ENCODE measurements around the gene PCNA. TPM values are rescaled to one million over a fixed set of nuclear protein-coding genes. Genes with fewer than 3 reads are reported as not detected.

PCNA gene
- 48.1 TPM for total RNA-seq
- long read RNA-seq, transcript PCNA-201 (6 exons, 1,344 nt), result major isoform, 38 of 51 reads
- long read RNA-seq, transcript PCNA-202 (7 exons, 1,359 nt), result minor isoform, 9 of 51 reads
- long read RNA-seq, partial matches to known transcripts, result 2 of 51 reads
- long read RNA-seq, other reads (novel, unspliced or antisense), result 2 of 51 reads

GRCh38 chr20:5119435-5120184 lies at the start of gene PCNA:
PCNA (minus strand) TSS chr20:5119958; CDS start chr20:5119798, 160 bp downstream.
- Histone ChIP-seq H3K27me3 (ENCODE audit: low read depth) (no peaks in the 10 kb centered on the region), H3K9me3 (no peaks in the 10 kb centered on the region), H3K27ac (peak within 1 kb of the TSS; percentile 86), H3K4me1 (peaks cover 19% of the 10 kb centered on the region), H3K4me3 (peak within 1 kb of the TSS; percentile 84), H3K36me3 (peaks cover 34% of the 10 kb centered on the region)
- ATAC-seq (peak; percentile 99 to 100), DNase-seq (peak; percentile 99)
- intact Hi-C loops (cut with DNase I), result loop anchor here (10.0 kb wide), 1 partner anchor 75 kb away; no protein-coding TSS in a partner anchor
- TF ChIP-seq, protein P1, sequence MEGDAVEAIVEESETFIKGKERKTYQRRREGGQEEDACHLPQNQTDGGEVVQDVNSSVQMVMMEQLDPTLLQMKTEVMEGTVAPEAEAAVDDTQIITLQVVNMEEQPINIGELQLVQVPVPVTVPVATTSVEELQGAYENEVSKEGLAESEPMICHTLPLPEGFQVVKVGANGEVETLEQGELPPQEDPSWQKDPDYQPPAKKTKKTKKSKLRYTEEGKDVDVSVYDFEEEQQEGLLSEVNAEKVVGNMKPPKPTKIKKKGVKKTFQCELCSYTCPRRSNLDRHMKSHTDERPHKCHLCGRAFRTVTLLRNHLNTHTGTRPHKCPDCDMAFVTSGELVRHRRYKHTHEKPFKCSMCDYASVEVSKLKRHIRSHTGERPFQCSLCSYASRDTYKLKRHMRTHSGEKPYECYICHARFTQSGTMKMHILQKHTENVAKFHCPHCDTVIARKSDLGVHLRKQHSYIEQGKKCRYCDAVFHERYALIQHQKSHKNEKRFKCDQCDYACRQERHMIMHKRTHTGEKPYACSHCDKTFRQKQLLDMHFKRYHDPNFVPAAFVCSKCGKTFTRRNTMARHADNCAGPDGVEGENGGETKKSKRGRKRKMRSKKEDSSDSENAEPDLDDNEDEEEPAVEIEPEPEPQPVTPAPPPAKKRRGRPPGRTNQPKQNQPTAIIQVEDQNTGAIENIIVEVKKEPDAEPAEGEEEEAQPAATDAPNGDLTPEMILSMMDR (IDR thresholded peaks at IDR 0.05), result no peak

DNA sequence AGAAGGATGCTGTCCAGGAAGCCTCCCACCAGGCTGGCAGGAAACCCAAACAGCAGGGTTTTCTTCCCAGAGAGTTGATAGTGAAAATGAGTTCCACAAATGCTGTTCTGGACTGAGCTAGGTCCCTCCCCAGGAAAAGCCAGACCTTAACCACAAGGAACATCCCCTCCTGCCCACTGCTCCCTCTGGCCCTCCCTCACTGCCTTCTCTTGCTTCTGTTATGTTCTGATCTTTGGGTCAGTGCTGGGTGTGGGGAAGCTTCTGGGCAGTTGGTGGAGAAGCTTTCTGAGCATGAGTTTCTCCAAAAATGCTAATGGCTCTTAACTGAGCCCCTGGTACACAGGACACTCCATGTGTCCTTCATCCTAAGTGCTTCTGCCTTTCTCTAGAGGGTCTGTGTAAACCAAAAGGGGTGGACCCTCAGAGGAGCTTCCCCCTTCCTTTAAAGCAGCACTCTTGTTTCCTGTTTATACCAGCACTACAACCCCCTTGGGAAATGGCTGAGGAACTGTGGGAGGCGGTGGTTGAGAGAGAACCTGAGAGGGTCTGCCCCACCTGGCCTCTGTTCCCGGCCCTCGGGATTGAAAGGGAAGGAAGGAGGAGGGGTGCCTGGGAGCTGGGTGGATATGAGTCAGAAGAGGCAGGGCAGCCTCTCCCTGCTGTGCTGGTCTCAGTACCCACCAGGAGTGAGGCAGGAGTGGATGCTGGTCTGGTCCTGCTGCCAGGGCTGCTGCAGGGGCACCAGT lies 49.1 kb upstream of the PCNA start:
- TF ChIP-seq, protein P1 (IDR thresholded peaks at IDR 0.05), result no peak
- H3K4me3 ChIP-seq, result no peak overlapping the region
- H3K27me3 ChIP-seq (ENCODE audit: low read depth), result no peaks in the 10 kb centered on the region
- ATAC-seq (peak; percentile 60 to 65), DNase-seq (no peak)
- intact Hi-C loops (cut with DNase I), result no loop called here
- H3K27ac ChIP-seq, result peak overlapping the region; percentile 48
- H3K9me3 ChIP-seq, result no peaks in the 10 kb centered on the region
- H3K4me1 ChIP-seq, result peaks cover 63% of the 10 kb centered on the region
- H3K36me3 ChIP-seq, result peaks cover 10% of the 10 kb centered on the region

DNA sequence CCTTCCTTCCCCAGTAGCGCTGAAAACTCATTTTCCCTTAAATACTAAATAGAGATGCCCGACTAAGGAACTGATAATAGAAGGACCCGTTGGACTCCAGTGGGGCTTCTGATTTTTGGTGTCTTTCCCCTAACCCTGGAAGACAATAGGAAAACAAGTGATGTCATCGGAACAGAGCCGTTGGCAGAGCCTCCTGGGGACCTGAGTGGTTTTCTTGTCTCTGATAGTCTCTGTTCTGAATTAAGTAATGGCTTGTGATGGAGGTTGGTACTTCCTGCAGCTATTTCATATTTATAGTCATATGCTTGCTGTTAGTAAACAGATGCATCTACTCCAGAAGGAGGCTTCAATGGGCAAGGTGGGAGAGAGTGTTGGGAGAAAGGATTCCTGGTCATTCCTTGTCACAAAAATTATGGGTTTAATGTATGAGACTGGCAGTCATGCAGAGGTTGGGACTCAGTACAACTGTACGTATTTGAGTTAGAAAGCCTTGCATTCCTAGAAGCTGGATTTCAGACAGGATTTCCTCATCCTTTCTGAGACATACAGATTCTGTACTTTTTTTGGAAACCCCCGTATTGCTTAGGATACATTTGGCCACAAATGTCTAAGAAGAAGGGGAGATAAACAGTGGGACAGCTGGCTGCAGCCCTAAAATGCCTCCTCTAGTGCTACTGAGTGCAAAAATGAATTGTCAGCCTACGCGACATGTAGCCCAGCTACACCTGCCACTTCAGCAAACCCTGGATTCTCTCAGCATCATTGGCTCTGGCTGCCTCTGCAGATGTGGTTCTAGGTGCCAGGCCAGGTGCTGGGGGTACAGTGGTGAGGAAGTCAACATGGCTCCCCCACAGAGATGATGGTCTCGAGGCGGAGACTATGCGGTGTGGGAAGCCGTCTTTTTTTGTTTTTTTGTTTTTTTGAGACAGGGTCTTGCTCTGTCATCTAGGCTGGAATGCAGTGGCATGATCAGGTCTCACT lies 45.2 kb upstream of the PCNA start:
- Histone ChIP-seq H3K27ac (no peak overlapping the region), H3K27me3 (ENCODE audit: low read depth) (no peaks in the 10 kb centered on the region), H3K4me3 (no peak overlapping the region), H3K4me1 (peaks cover 53% of the 10 kb centered on the region), H3K36me3 (peaks cover under 1% of the 10 kb centered on the region), H3K9me3 (no peaks in the 10 kb centered on the region)
- TF ChIP-seq, protein P1 (IDR thresholded peaks at IDR 0.05), result no peak
- ATAC-seq (no peak), DNase-seq (no peak)
- intact Hi-C loops (cut with DNase I), result no loop called here

- H3K36me3 ChIP-seq, result no peaks in the 10 kb centered on the region
- H3K27ac ChIP-seq, result no peak overlapping the region
- H3K9me3 ChIP-seq, result no peaks in the 10 kb centered on the region
- DNase-seq, result no peak
- no peak overlapping the region for H3K4me3 ChIP-seq
- intact Hi-C loops (cut with DNase I), result no loop called here
- peak; percentile 48 to 81 for ATAC-seq
- no peaks in the 10 kb centered on the region for H3K27me3 ChIP-seq (ENCODE audit: low read depth)
- TF ChIP-seq, protein P1 (IDR thresholded peaks at IDR 0.05), result no peak
- H3K4me1 ChIP-seq, result peaks cover 31% of the 10 kb centered on the region
Observed at GRCh38 chr20:5161536-5162164, 41.9 kb upstream of the PCNA start.

Measured in lower lobe of right lung (tissue), 2 donors.